Vagina (tissue), 2 donors: ENCODE results near the gene SNED1. TPM values are rescaled to one million over a fixed set of nuclear protein-coding genes. Genes with fewer than 3 reads are reported as not detected.
"Not testable (repeated sequence)": the region's sequence is repeated elsewhere in the genome, so short reads cannot be mapped to it uniquely, and the experiment has no call there.

Source experiments
- DNase-seq, 2 donors: peaks; one replicate each; pipeline ENCODE4 v3.0.0-alpha.2; 2017; ENCODE audit errors: extremely low spot score in 2 of 2
- H3K27ac ChIP-seq: fragments of 200-600 bp; sonication (generic); one replicate; pipeline ENCODE4 v1.5.1; 2019
- H3K27me3 ChIP-seq: fragments of 200-600 bp; sonication (generic); one replicate; pipeline ENCODE4 v1.5.1; 2019
- H3K36me3 ChIP-seq, 2 donors: fragments of 200-600 bp; sonication (generic); one replicate each; pipeline ENCODE4 v1.5.1; 2017 to 2019
- H3K4me1 ChIP-seq: fragments of 200-600 bp; sonication (generic); one replicate; pipeline ENCODE4 v1.5.1; 2019
- H3K4me3 ChIP-seq, 2 donors: fragments of 200-600 bp; sonication (generic); 1 replicate in 1 of 2; 2 replicates in 1 of 2; pipeline ENCODE4 v1.5.1; 2016 to 2019
- H3K9me3 ChIP-seq: fragments of 200-600 bp; sonication (generic); one replicate; pipeline ENCODE4 v1.5.1; 2019
- CTCF ChIP-seq, 3 experiments: fragments of 450-650 bp in 2 of 3; fragments of 200-600 bp in 1 of 3; sonication (generic) in 1 of 3; IDR thresholded peaks; one replicate each; pipeline ENCODE4 v1.5.1; 2017 to 2019; ENCODE audit warnings: antibody characterized with exemption in 3 of 3, mild to moderate bottlenecking in 2 of 3, moderate library complexity in 2 of 3
- POLR2A ChIP-seq, 2 donors: fragments of 450-650 bp; IDR thresholded peaks; one replicate each; pipeline ENCODE4 v1.6.1; 2017; ENCODE audit warnings: antibody characterized with exemption in 2 of 2, mild to moderate bottlenecking in 2 of 2, moderate library complexity in 2 of 2
- POLR2AphosphoS5 ChIP-seq, 2 donors: sonication (generic); formaldehyde crosslinking; IDR thresholded peaks; one replicate each; pipeline ENCODE4 v1.9.0; 2017; ENCODE audit warnings: antibody characterized with exemption in 2 of 2, mild to moderate bottlenecking in 2 of 2, low read depth in 1 of 2; ENCODE audit not compliant: insufficient read depth in 1 of 2
- intact Hi-C: fragments of 100-400 bp; cut with DNase I; formaldehyde crosslinking; loops from one replicate; pipeline ENCODE4 v1.15.1; 2023
- total RNA-seq: library from RNA; depleted of rRNA; stranded (reverse); fragments of >200 nt; gene quantifications from one replicate; pipeline ENCODE4 v1.2.3, GENCODE V29; 2016

The SNED1 gene
- total RNA-seq, 1 donor from 2014 or later: 55.5 TPM

- Histone ChIP-seq H3K4me3 (no peak overlapping the region), H3K36me3 (peaks cover 0 to 62% of the 10 kb centered on the region in 2 donors), H3K9me3 (no peaks in the 10 kb centered on the region), H3K4me1 (no peaks in the 10 kb centered on the region), H3K27me3 (no peaks in the 10 kb centered on the region), H3K27ac (no peak overlapping the region)
- DNase-seq: no peak
- no peak for TF ChIP-seq CTCF (IDR thresholded peaks at IDR 0.05)
- TF ChIP-seq POLR2A (IDR thresholded peaks at IDR 0.05): no peak
- no peak for TF ChIP-seq POLR2AphosphoS5 (IDR thresholded peaks at IDR 0.05; ENCODE audit: insufficient read depth in 1 of 2, low read depth in 1 of 2)
- intact Hi-C loops: no loop called here
These were observed 90.6 kb downstream of the SNED1 start for GRCh38 chr2:241088791-241089732.

- no peak overlapping the region for H3K4me3 ChIP-seq
- intact Hi-C loops: no loop called here
These were observed 92.8 kb downstream of the SNED1 start for GRCh38 chr2:241091201-241091600.

GRCh38 chr2:241091734-241092445, 93.5 kb downstream of the SNED1 start:
- Histone ChIP-seq H3K9me3 (no peaks in the 10 kb centered on the region), H3K4me1 (no peaks in the 10 kb centered on the region), H3K4me3 (no peak overlapping the region), H3K27me3 (no peaks in the 10 kb centered on the region), H3K27ac (no peak overlapping the region), H3K36me3 (peaks cover 0 to 68% of the 10 kb centered on the region in 2 donors)
- no peak for TF ChIP-seq POLR2A (IDR thresholded peaks at IDR 0.05)
- no peak for TF ChIP-seq CTCF (IDR thresholded peaks at IDR 0.05)
- TF ChIP-seq POLR2AphosphoS5 (IDR thresholded peaks at IDR 0.05; ENCODE audit: insufficient read depth in 1 of 2, low read depth in 1 of 2): no peak
- no peak for DNase-seq
- intact Hi-C loops: no loop called here

More at GRCh38 chr2:241091201-241091600, 92.8 kb downstream of the SNED1 start:
- Histone ChIP-seq H3K27me3 (no peaks in the 10 kb centered on the region), H3K27ac (no peak overlapping the region), H3K4me1 (no peaks in the 10 kb centered on the region), H3K9me3 (no peaks in the 10 kb centered on the region), H3K36me3 (peaks cover 0 to 68% of the 10 kb centered on the region in 2 donors)
- DNase-seq: no peak
- no peak for TF ChIP-seq POLR2A (IDR thresholded peaks at IDR 0.05)
- TF ChIP-seq POLR2AphosphoS5 (IDR thresholded peaks at IDR 0.05; ENCODE audit: insufficient read depth in 1 of 2, low read depth in 1 of 2): no peak
- no peak for TF ChIP-seq CTCF (IDR thresholded peaks at IDR 0.05)

GRCh38 chr2:241092677-241093076, 94.3 kb downstream of the SNED1 start:
- Histone ChIP-seq H3K4me1 (no peaks in the 10 kb centered on the region), H3K27ac (no peak overlapping the region), H3K36me3 (peaks cover 0 to 65% of the 10 kb centered on the region in 2 donors), H3K27me3 (no peaks in the 10 kb centered on the region), H3K9me3 (no peaks in the 10 kb centered on the region), H3K4me3 (no peak overlapping the region)
- intact Hi-C loops: no loop called here
- DNase-seq: no peak
- TF ChIP-seq CTCF (IDR thresholded peaks at IDR 0.05): no peak
- no peak for TF ChIP-seq POLR2A (IDR thresholded peaks at IDR 0.05)
- TF ChIP-seq POLR2AphosphoS5 (IDR thresholded peaks at IDR 0.05; ENCODE audit: insufficient read depth in 1 of 2, low read depth in 1 of 2): no peak

- DNase-seq, H3K27ac ChIP-seq, H3K27me3 ChIP-seq, intact Hi-C loops, H3K4me1 ChIP-seq, H3K4me3 ChIP-seq, H3K9me3 ChIP-seq: not testable (repeated sequence)
- H3K36me3 ChIP-seq: peaks cover 0 to 60% of the 10 kb centered on the region in 2 donors
These were observed 94.8 kb downstream of the SNED1 start for GRCh38 chr2:241093133-241093781.
